ENCODE measurements around the gene LGALS9. TPM values are rescaled to one million over a fixed set of nuclear protein-coding genes. Genes with fewer than 3 reads are reported as not detected.

The LGALS9 gene
- total and polyA plus RNA-seq, 2 donors (not counting 3 experiments of a cell fraction or from before 2014, with no cell fraction given), result 52.4 to 65.2 TPM

- H3K4me3 ChIP-seq (replicated peaks in 1 of 3; ENCODE audit: insufficient read depth in 1 of 3, low read depth in 1 of 3, low read length in 3 of 3), result no peak overlapping the region
- H3K4me2 ChIP-seq (ENCODE audit: insufficient read depth, low read length), result no peak overlapping the region
- H3K9me3 ChIP-seq (replicated peaks; ENCODE audit: control insufficient read depth, insufficient read depth, low read length), result no peaks in the 10 kb centered on the region
- CTCF ChIA-PET, result no interaction called here
- dilution Hi-C loops (cut with MboI; ENCODE audit: extremely low pct_ligation_motif_present, low sequenced_read_pairs), result no loop called here
- no peaks in the 10 kb centered on the region for H3K4me1 ChIP-seq (ENCODE audit: control insufficient read depth, extremely low read depth, insufficient read depth, low read length)
- no peaks in the 10 kb centered on the region for H3K9me1 ChIP-seq (replicated peaks; ENCODE audit: control insufficient read depth, extremely low read depth, insufficient read depth, low read length)
- no peaks in the 10 kb centered on the region for H4K20me1 ChIP-seq (replicated peaks; ENCODE audit: control insufficient read depth, extremely low read depth, insufficient read depth, low read length)
- TF ChIP-seq MYC (IDR thresholded peaks at IDR 0.05; ENCODE audit: low read depth, low read length), result no peak
- no peak for TF ChIP-seq FOS (IDR thresholded peaks at IDR 0.05; ENCODE audit: borderline replicate concordance, insufficient read depth, low read length)
- no peak for TF ChIP-seq CTCF (IDR thresholded peaks at IDR 0.05; ENCODE audit: extremely low read depth in 1 of 2, insufficient read depth in 1 of 2, low read depth in 1 of 2, low read length in 2 of 2)
- TF ChIP-seq EZH2 (IDR thresholded peaks at IDR 0.05; ENCODE audit: borderline replicate concordance, low read depth, low read length, severe bottlenecking), result no peak
- TF ChIP-seq JUN (IDR thresholded peaks at IDR 0.05; ENCODE audit: borderline replicate concordance, insufficient read depth, insufficient read length, low read depth), result no peak
- TF ChIP-seq GATA2 (IDR thresholded peaks at IDR 0.05; ENCODE audit: insufficient read depth, insufficient read length, low read depth, low read length), result no peak
- no peak for TF ChIP-seq MAX (IDR thresholded peaks at IDR 0.05; ENCODE audit: insufficient read depth, insufficient read length)
- no peak for TF ChIP-seq POLR2A (IDR thresholded peaks at IDR 0.05; ENCODE audit: low read depth, low read length)
- TF ChIP-seq POLR2AphosphoS5 (IDR thresholded peaks at IDR 0.05; ENCODE audit: insufficient read depth, low read depth, low read length), result no peak
- intact Hi-C loops (cut with micrococcal nuclease), result no loop called here
- H3K36me3 ChIP-seq (ENCODE audit: control insufficient read depth in 2 of 2, extremely low read depth in 1 of 2, insufficient read depth in 2 of 2, low read length in 2 of 2), result peaks cover 2 to 42% of the 10 kb centered on the region in 2 experiments
- no peaks in the 10 kb centered on the region for H3K27me3 ChIP-seq (ENCODE audit: control insufficient read depth in 2 of 2, insufficient read depth in 2 of 2, low read length in 2 of 2)
- H3K79me2 ChIP-seq (ENCODE audit: control insufficient read depth, insufficient read depth, low read length), result no peaks in the 10 kb centered on the region
- no peak overlapping the region for H2AFZ ChIP-seq (ENCODE audit: low read depth, low read length)
- POLR2A ChIA-PET, result no interaction called here
- DNase-seq (ENCODE audit: low read depth, low spot score) (no peak), FAIRE-seq (no peak)
- no peak overlapping the region for H3K27ac ChIP-seq (ENCODE audit: insufficient read depth, low read depth, low read length)
- H3K9ac ChIP-seq (replicated peaks; ENCODE audit: extremely low read depth, insufficient read depth, low read length), result no peak overlapping the region
- no TSS peak for BruUV-seq (replicated peaks)
These were observed 37.6 kb upstream of the LGALS9 start for GRCh38 chr17:27593232-27593856.

Measured in endothelial cell of umbilical vein (primary cell).